CD4-positive, alpha-beta T cell (primary cell): Measurements from ENCODE around the gene NAA15. TPM values are rescaled to one million over a fixed set of nuclear protein-coding genes. Genes with fewer than 3 reads are reported as not detected.
"Not testable (repeated sequence)": the region's sequence is repeated elsewhere in the genome, so short reads cannot be mapped to it uniquely, and the experiment has no call there.

Experiments
- ATAC-seq: fragments of 200-7000 bp; cut with Tn5 transposase; one replicate; pipeline ENCODE4 v1.10.0; 2022; ENCODE audit warnings: mild to moderate bottlenecking; ENCODE audit not compliant: poor library complexity
- CTCF ChIA-PET: fragments of 350-600 bp; sonication (Branson Sonifier 250); formaldehyde crosslinking; loops from one replicate; lab custom pipeline; 2021; ENCODE audit warnings: antibody characterized with exemption, inconsistent platforms; lab: Charles Lee
- POLR2A ChIA-PET: fragments of 350-600 bp; sonication (Branson Sonifier 250); formaldehyde crosslinking; loops from one replicate; lab custom pipeline; 2021; ENCODE audit warnings: antibody characterized with exemption, inconsistent platforms; lab: Charles Lee
- DNase-seq, 14 experiments: peaks; one replicate each; pipeline ENCODE4 v3.0.0-alpha.2; 2013 to 2020; ENCODE audit warnings: mixed read lengths in 2 of 14
- H3K27ac ChIP-seq, 2 donors: one replicate each; pipeline versions ENCODE4 v1.5.1 to v1.7.0; 2013; ENCODE audit warnings: low read length in 2 of 2, low read depth in 1 of 2, mild to moderate bottlenecking in 1 of 2
- H3K27me3 ChIP-seq, 2 experiments: 1 replicate in 1 of 2; 2 replicates in 1 of 2; pipeline versions ENCODE4 v1.6.1 to v1.7.0; 2013; ENCODE audit warnings: low read length in 2 of 2, control low read depth in 1 of 2, mild to moderate bottlenecking in 1 of 2, moderate library complexity in 1 of 2; ENCODE audit not compliant: insufficient read depth in 2 of 2, control insufficient read depth in 1 of 2
- H3K36me3 ChIP-seq: one replicate; pipeline ENCODE4 v1.6.1; 2013; ENCODE audit warnings: low read length, control low read depth; ENCODE audit not compliant: insufficient read depth
- H3K4me1 ChIP-seq: one replicate; pipeline ENCODE4 v1.6.1; 2013; ENCODE audit warnings: low read length, control low read depth; ENCODE audit not compliant: insufficient read depth
- H3K4me3 ChIP-seq: one replicate; pipeline ENCODE4 v1.5.1; 2013; ENCODE audit warnings: mild to moderate bottlenecking, low read length, moderate library complexity
- H3K9me3 ChIP-seq, 2 experiments: 1 replicate in 1 of 2; 2 replicates in 1 of 2; pipeline versions ENCODE4 v1.6.1 to v1.7.0; 2013; ENCODE audit warnings: low read length in 2 of 2, mild to moderate bottlenecking in 2 of 2, control low read depth in 1 of 2, moderate library complexity in 1 of 2; ENCODE audit not compliant: control insufficient read depth in 1 of 2, insufficient read depth in 1 of 2
- H3K27ac Mint-ChIP-seq: one replicate; pipeline ENCODE4 v1.8.0; 2020; ENCODE audit warnings: mixed read lengths
- H3K27me3 Mint-ChIP-seq: one replicate; pipeline ENCODE4 v1.8.0; 2021; ENCODE audit warnings: mixed read lengths
- H3K36me3 Mint-ChIP-seq: one replicate; pipeline ENCODE4 v1.8.0; 2021; ENCODE audit warnings: low read depth, mixed read lengths
- H3K4me1 Mint-ChIP-seq: one replicate; pipeline ENCODE4 v1.8.0; 2021; ENCODE audit warnings: low read depth, mixed read lengths
- H3K4me3 Mint-ChIP-seq: one replicate; pipeline ENCODE4 v1.8.0; 2020; ENCODE audit warnings: mild to moderate bottlenecking, mixed read lengths
- H3K9me3 Mint-ChIP-seq: one replicate; pipeline ENCODE4 v1.8.0; 2020; ENCODE audit warnings: mixed read lengths
- intact Hi-C, 2 experiments: fragments of 100-400 bp; cut with DNase I in 1 of 2; cut with micrococcal nuclease in 1 of 2; formaldehyde crosslinking; loops; one replicate each; pipeline versions ENCODE4 v1.15.1 to v1.9.0; 2023 to 2025; cut with DNase I, micrococcal nuclease
- total RNA-seq, 174 experiments: library from RNA in 2 of 174; stranded (reverse) in 2 of 174; gene quantifications; one replicate each; pipeline ENCODE4 v1.2.3 and lab custom pipeline; 2021 to 2026
- TF ChIP-seq, protein P1 (sequence below): fragments of 200-600 bp; IDR thresholded peaks from one replicate; pipeline ENCODE4 v1.8.0; 2022; ENCODE audit warnings: antibody characterized with exemption, mild to moderate bottlenecking

NAA15 gene
- total RNA-seq, 2 experiments from 2014 or later, result 54.2 to 57.1 TPM

DNA sequence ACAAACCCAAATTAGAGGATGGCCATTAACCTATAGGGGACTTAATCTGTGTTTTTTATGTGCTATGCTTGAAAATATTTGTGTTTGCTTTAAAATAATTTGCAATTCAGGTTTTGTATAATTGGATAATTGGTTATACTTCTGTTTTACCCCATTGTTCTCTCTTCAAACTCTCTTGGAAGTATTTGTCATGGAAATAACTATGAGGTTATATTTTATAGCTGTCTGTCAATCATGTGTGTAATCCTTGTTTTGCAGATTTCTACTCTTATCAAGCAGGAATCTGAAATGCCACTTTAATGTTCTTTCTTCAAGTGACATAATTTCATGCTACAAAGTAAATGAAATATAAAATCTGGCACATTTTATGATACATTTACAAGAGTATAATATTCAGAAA lies 16.3 kb downstream of the NAA15 start:
- Mint-ChIP-seq H3K27me3 (no peaks in the 10 kb centered on the region), H3K27ac (peak overlapping the region; percentile 60), H3K36me3 (peaks cover 18% of the 10 kb centered on the region), H3K9me3 (no peaks in the 10 kb centered on the region), H3K4me3 (no peak overlapping the region), H3K4me1 (peaks cover 75% of the 10 kb centered on the region)
- TF ChIP-seq, protein P1, sequence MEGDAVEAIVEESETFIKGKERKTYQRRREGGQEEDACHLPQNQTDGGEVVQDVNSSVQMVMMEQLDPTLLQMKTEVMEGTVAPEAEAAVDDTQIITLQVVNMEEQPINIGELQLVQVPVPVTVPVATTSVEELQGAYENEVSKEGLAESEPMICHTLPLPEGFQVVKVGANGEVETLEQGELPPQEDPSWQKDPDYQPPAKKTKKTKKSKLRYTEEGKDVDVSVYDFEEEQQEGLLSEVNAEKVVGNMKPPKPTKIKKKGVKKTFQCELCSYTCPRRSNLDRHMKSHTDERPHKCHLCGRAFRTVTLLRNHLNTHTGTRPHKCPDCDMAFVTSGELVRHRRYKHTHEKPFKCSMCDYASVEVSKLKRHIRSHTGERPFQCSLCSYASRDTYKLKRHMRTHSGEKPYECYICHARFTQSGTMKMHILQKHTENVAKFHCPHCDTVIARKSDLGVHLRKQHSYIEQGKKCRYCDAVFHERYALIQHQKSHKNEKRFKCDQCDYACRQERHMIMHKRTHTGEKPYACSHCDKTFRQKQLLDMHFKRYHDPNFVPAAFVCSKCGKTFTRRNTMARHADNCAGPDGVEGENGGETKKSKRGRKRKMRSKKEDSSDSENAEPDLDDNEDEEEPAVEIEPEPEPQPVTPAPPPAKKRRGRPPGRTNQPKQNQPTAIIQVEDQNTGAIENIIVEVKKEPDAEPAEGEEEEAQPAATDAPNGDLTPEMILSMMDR, result no peak
- intact Hi-C loops, result no loop called here
- no peak overlapping the region for H3K27ac ChIP-seq
- no peak for ATAC-seq
- no peak overlapping the region for H3K4me3 ChIP-seq
- no peak for DNase-seq
- no peaks in the 10 kb centered on the region for H3K9me3 ChIP-seq
- H3K4me1 ChIP-seq, result peaks cover 49% of the 10 kb centered on the region
- no peaks in the 10 kb centered on the region for H3K27me3 ChIP-seq
- ChIA-PET POLR2A (interaction anchor here (1.0 kb wide), 1 partner anchor 15 kb away, joined by 3 read pairs; the partner anchor contains the start of gene NDUFC1), CTCF (no interaction called here)
- H3K36me3 ChIP-seq, result no peaks in the 10 kb centered on the region

DNA sequence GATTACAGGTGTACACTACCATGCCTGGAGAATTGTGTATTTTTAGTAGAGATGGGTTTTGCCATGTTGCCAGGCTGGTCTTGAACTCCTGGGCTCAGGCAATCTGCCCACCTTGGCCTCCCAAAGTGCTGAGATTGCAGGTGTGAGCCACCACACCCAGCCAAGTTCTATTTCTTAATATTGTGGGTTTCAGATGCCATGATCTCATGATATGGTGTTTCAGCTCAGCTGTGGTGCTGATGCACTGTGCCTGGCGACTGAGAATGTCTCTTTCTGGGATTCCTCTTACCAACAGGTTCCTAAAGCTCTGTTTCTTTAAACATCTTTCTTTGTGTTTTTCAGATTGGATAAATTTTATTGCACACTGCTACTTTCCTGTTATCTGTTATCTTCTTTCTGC lies 18.3 kb downstream of the NAA15 start:
- no peaks in the 10 kb centered on the region for H3K36me3 ChIP-seq
- H3K27ac ChIP-seq, result no peak overlapping the region
- TF ChIP-seq, protein P1, result no peak
- DNase-seq, result no peak
- ATAC-seq, result no peak
- H3K9me3 ChIP-seq, result no peaks in the 10 kb centered on the region
- ChIA-PET CTCF (no interaction called here), POLR2A (interaction anchor here (1.2 kb wide), 1 partner anchor 18 kb away, joined by 3 read pairs; the partner anchor contains the start of gene NAA15)
- Mint-ChIP-seq H3K27ac (peak overlapping the region; percentile 25), H3K36me3 (peaks cover 19% of the 10 kb centered on the region), H3K4me3 (no peak overlapping the region), H3K27me3 (no peaks in the 10 kb centered on the region), H3K4me1 (peaks cover 75% of the 10 kb centered on the region), H3K9me3 (no peaks in the 10 kb centered on the region)
- H3K4me1 ChIP-seq, result peaks cover 39% of the 10 kb centered on the region
- no peaks in the 10 kb centered on the region for H3K27me3 ChIP-seq
- no peak overlapping the region for H3K4me3 ChIP-seq
- intact Hi-C loops, result no loop called here

DNA sequence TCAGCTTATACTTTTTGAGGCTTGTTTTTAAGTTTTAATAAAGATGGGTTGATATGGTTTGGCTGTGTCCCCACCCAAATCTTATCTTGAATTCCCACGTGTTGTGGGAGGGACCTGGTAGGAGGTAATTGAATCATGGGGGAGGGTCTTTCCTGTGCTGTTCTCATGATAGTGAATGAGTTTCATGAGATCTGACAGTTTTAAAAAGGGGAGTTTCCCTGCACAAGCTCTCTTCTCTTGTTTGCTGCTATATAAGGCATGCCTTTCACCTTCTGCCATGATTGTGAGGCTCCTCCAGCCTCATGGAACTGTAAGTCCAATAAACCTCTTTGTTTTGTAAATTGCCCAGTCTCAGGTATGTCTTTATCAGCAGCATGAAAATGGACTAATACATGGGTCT lies 20.8 kb downstream of the NAA15 start:
- H3K27me3 Mint-ChIP-seq, H3K27me3 ChIP-seq, H3K27ac ChIP-seq, H3K9me3 Mint-ChIP-seq, ATAC-seq, H3K36me3 ChIP-seq, DNase-seq, H3K4me3 ChIP-seq, H3K4me3 Mint-ChIP-seq, H3K9me3 ChIP-seq, H3K27ac Mint-ChIP-seq, POLR2A ChIA-PET, intact Hi-C loops: not testable (repeated sequence)
- CTCF ChIA-PET, result interaction anchor here (0.9 to 1.2 kb wide), 2 partner anchors 26 to 79 kb away, joined by 3 read pairs; no protein-coding TSS in a partner anchor
- H3K36me3 Mint-ChIP-seq, result peaks cover 30% of the 10 kb centered on the region
- peaks cover 66% of the 10 kb centered on the region for H3K4me1 Mint-ChIP-seq
- peaks cover 24% of the 10 kb centered on the region for H3K4me1 ChIP-seq

DNA sequence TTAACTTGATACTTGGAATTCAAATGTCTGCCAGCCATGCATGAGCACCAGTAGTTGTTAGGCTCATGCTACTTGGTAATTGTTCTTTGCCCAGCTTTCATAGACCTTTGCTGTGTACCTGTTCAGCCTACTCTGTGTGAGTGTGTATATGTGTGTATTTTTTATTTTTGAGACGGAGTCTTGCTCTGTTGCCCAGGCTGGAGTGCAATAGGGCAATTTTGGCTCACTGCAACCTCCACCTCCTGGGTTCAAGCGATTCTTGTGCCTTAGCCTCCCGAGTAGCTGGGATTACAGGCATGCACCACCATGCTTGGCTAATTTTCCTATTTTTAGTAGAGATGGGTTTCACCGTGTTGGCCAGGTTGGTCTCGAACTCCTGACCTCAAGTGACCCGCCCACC lies 21.2 kb downstream of the NAA15 start:
- H3K9me3 Mint-ChIP-seq, POLR2A ChIA-PET, H3K4me3 Mint-ChIP-seq, H3K27me3 Mint-ChIP-seq, intact Hi-C loops, H3K4me3 ChIP-seq, H3K27ac Mint-ChIP-seq, DNase-seq, H3K27me3 ChIP-seq, ATAC-seq, H3K36me3 ChIP-seq, H3K27ac ChIP-seq, H3K9me3 ChIP-seq: not testable (repeated sequence)
- H3K4me1 ChIP-seq, result peaks cover 20% of the 10 kb centered on the region
- Mint-ChIP-seq H3K36me3 (peaks cover 31% of the 10 kb centered on the region), H3K4me1 (peaks cover 61% of the 10 kb centered on the region)
- CTCF ChIA-PET, result interaction anchor here (1.2 kb wide), 1 partner anchor 27 kb away, joined by 3 read pairs; no protein-coding TSS in a partner anchor
